Neural progenitor cell (in vitro differentiated cells): Measurements from ENCODE around the gene FCGBP.

Source experiments
- EZH2 ChIP-seq: fragments of 200-600 bp; sonication (generic); IDR thresholded peaks from 2 replicates; pipeline ENCODE4 v1.6.1; 2017; ENCODE audit warnings: antibody characterized with exemption, mild to moderate bottlenecking, moderate library complexity
- EZH2phosphoT487 ChIP-seq: fragments of 200-600 bp; sonication (generic); IDR thresholded peaks from 2 replicates; pipeline ENCODE4 v1.6.1; 2017; ENCODE audit warnings: antibody characterized with exemption
- TF ChIP-seq, protein P1 (sequence below): fragments of 200-600 bp; sonication (generic); IDR thresholded peaks from 2 replicates; pipeline ENCODE4 v1.5.1; 2017; ENCODE audit warnings: antibody characterized with exemption, mild to moderate bottlenecking

DNA sequence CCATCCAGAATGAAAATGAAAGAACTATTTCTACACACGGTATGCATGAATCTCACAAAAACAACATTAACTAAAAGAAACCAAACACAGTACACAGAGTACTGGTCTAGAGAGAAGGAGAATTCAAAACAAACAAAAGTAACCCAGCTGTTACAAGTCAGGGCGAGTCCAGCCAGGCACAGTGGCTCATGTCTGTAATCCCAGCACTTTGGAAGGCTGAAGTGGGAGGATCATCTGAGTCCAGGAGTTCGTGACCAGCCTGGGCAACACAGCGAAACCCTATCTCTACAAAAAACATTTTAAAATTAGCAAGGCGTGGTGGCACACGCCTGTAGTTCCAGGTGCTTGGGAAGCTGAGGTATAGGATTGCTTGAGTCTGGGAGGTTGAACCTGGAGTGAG is 34.8 kb upstream of the FCGBP start:
- TF ChIP-seq, protein P1, sequence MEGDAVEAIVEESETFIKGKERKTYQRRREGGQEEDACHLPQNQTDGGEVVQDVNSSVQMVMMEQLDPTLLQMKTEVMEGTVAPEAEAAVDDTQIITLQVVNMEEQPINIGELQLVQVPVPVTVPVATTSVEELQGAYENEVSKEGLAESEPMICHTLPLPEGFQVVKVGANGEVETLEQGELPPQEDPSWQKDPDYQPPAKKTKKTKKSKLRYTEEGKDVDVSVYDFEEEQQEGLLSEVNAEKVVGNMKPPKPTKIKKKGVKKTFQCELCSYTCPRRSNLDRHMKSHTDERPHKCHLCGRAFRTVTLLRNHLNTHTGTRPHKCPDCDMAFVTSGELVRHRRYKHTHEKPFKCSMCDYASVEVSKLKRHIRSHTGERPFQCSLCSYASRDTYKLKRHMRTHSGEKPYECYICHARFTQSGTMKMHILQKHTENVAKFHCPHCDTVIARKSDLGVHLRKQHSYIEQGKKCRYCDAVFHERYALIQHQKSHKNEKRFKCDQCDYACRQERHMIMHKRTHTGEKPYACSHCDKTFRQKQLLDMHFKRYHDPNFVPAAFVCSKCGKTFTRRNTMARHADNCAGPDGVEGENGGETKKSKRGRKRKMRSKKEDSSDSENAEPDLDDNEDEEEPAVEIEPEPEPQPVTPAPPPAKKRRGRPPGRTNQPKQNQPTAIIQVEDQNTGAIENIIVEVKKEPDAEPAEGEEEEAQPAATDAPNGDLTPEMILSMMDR, result no peak
- TF ChIP-seq EZH2 (no peak), EZH2phosphoT487 (no peak)
